Effector memory CD4-positive, alpha-beta T cell (primary cell): ENCODE results near the gene TBX4.
A peak's percentile ranks its signal among the peaks of the same experiment; 100 is the strongest.

Experiments
- DNase-seq, 3 donors: peaks; one replicate each; pipeline ENCODE4 v3.0.0-alpha.2; 2020
- H3K27ac ChIP-seq: 2 replicates; pipeline ENCODE4 v1.7.0; 2013; ENCODE audit warnings: mild to moderate bottlenecking, low read length, moderate library complexity; ENCODE audit not compliant: insufficient read depth, poor library complexity, severe bottlenecking
- H3K27me3 ChIP-seq: replicated peaks from 2 replicates; pipeline ENCODE4 v1.7.0; 2013; ENCODE audit warnings: mild to moderate bottlenecking, low read length; ENCODE audit not compliant: insufficient read depth, control insufficient read depth, poor library complexity, severe bottlenecking
- H3K36me3 ChIP-seq: 2 replicates; pipeline ENCODE4 v1.7.0; 2013; ENCODE audit warnings: mild to moderate bottlenecking, low read length, moderate library complexity; ENCODE audit not compliant: control insufficient read depth, insufficient read depth
- H3K4me1 ChIP-seq: 2 replicates; pipeline ENCODE4 v1.7.0; 2013; ENCODE audit warnings: low read length, mild to moderate bottlenecking; ENCODE audit not compliant: control insufficient read depth, insufficient read depth, poor library complexity, severe bottlenecking
- H3K4me3 ChIP-seq: 2 replicates; pipeline ENCODE4 v1.7.0; 2013; ENCODE audit warnings: low read length, low read depth, mild to moderate bottlenecking; ENCODE audit not compliant: insufficient read depth, poor library complexity, severe bottlenecking
- H3K9me3 ChIP-seq: 2 replicates; pipeline ENCODE4 v1.7.0; 2013; ENCODE audit warnings: mild to moderate bottlenecking, low read length, moderate library complexity; ENCODE audit not compliant: control insufficient read depth

The TBX4 gene

GRCh38 chr17:61408151-61409041, 43.8 kb upstream of the TBX4 start:
- Histone ChIP-seq H3K36me3 (no peaks in the 10 kb centered on the region), H3K9me3 (no peaks in the 10 kb centered on the region), H3K27me3 (peaks cover 80% of the 10 kb centered on the region), H3K27ac (no peak overlapping the region), H3K4me3 (no peak overlapping the region), H3K4me1 (peaks cover 60% of the 10 kb centered on the region)
- no peak for DNase-seq

GRCh38 chr17:61409301-61410112, 42.7 kb upstream of the TBX4 start:
- Histone ChIP-seq H3K4me1 (peaks cover 49% of the 10 kb centered on the region), H3K4me3 (peak overlapping the region; percentile 50), H3K9me3 (no peaks in the 10 kb centered on the region), H3K36me3 (no peaks in the 10 kb centered on the region), H3K27ac (no peak overlapping the region), H3K27me3 (peaks cover 68% of the 10 kb centered on the region)
- peak in 1 of 3 donors; percentile 23 for DNase-seq

DNA sequence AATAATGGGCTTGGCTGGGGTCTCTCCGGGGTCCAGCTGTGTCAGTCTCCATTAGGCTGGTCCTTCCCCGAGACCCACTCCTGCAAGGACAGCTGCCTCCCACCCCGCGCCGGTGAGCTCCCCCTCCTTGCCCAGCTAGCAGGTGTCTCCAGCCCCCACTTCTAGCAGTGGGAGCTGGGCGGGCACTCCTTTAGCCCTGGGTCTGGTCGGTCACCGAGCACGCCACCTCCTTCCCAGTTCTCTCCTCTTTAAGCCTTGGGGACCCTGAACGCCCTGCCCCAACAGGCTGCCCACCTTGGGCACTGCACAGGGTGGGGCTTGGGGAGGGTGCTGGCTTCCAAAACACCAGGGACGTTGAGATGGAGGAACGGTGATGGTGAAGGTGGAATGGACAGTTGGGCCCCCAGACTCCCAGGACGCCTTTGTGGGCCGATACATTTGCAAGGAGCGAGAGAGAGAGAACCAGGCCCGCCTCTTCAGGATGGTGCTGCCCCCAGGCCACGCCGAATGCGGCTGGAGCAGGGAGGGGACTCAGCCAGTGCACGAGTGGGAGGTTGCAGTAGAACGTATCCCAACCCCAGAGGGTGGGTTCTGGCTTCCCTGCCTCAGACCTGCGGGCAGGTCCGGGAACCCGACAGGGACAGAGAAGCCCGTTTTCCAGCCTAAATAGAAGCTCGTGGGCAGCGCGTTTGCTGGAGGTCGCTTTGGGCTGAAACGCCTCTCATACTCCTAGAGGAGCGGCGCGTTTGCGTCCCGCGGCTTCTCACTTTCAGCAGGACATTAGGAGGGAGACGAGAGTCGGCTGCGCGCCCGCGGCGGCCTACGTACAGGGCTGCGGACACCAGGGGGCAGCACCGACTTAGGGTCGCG, 41.8 kb upstream of the TBX4 start:
- peaks cover 41% of the 10 kb centered on the region for H3K4me1 ChIP-seq
- peak overlapping the region; percentile 66 for H3K4me3 ChIP-seq
- H3K27ac ChIP-seq = no peak overlapping the region
- H3K27me3 ChIP-seq = peaks cover 60% of the 10 kb centered on the region
- peak; percentile 49 to 62 (median 54) for DNase-seq
- H3K9me3 ChIP-seq = no peaks in the 10 kb centered on the region
- H3K36me3 ChIP-seq = no peaks in the 10 kb centered on the region

DNA sequence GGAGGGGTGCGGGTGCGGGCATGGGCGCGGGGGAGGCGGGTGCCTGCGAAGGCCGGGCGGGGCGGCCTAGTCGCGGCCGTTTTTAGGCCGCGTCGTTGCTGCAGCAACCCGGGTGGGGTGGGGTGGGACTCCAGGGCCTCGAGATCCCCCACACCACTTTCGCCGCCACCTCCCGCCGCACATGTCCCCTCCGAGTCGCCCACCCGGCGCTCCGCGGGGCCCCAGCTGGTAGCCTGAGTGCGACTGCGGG, 41.3 kb upstream of the TBX4 start:
- H3K4me3 ChIP-seq = peak overlapping the region; percentile 66
- H3K36me3 ChIP-seq = no peaks in the 10 kb centered on the region
- H3K27ac ChIP-seq = no peak overlapping the region
- no peak for DNase-seq
- peaks cover 54% of the 10 kb centered on the region for H3K27me3 ChIP-seq
- peaks cover 36% of the 10 kb centered on the region for H3K4me1 ChIP-seq
- H3K9me3 ChIP-seq = no peaks in the 10 kb centered on the region

DNA sequence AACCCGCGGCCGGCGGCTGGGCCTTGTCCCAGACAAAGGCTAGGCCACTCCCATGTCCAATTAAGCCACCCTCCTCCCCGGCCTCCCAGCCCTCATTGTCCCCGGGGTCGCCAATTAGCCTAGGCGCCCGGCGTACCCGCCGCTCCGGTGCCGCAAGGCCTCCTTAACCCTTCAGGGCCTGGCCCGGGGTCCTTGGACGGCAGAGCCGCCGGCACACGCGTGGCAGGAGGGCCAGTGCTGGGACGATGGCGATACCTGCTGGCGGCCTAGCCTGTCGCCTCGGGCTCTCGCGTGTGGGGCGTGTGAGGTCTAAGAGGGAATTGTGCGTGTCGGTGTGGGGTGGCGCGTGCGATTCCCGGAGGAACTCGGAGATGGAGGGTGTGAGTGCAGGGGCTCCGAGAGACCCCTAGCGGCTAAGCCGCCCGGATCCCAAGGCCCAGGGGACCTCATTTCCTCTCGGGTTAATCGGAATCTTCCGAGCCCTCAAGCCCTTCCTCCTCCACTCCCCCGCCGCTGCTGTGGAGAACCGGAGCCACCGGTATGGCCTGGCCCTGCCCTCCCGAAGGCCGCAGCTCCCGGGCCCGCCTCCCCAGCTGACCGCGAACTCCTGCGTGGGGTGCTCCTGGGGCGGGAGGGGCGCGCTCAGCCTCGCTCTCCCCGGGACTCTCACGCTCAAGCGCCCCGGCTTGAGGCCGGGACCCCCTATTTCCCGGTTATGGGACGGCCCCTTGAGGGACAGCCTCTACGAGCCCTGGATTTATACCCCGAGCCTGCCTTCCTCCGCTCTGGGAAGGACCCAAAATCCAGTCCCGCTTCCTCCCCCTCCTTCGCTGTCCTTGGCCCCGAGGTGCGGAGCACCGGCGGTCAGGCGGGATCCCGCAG, 40.7 kb upstream of the TBX4 start:
- H3K9me3 ChIP-seq = no peaks in the 10 kb centered on the region
- H3K27ac ChIP-seq = no peak overlapping the region
- H3K27me3 ChIP-seq = peaks cover 50% of the 10 kb centered on the region
- H3K36me3 ChIP-seq = no peaks in the 10 kb centered on the region
- H3K4me3 ChIP-seq = peak overlapping the region; percentile 66
- H3K4me1 ChIP-seq = peaks cover 37% of the 10 kb centered on the region
- DNase-seq = peak in 1 of 3 donors; percentile 25

DNA sequence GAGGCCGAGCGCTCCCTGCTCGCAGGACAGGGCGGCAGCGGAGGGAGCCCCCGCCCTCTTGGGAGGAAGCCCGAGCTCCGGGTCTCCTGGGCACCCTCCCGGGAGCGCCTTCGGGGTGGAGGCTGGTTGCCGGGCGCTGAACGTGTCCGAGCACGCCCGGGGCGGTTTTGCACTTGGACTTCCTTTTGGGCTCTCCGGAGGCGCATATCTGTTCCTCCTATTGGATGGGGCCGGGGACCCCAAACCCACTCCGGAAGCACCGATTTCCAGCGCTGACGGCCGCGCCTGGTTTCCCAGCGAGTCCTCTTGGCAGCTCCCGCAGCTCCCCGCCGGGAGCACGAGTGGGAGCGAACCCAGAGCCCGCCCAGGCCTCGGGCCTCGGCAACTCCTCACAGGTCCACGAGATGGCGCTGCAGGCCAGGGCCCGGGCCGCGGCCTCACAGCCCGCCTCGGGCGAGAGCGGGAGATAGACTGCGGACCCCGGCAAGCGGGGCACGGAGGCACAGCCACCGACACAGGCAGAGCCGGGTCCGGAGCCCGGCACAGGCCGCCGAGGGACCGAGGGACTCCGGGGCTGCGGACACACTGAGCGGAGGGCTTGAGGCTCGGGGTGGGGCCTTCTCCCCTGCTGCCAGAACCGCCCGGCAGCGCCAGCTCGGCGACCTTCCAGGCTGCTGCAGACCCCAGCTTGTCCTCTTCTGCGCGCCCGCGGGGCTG, 39.9 kb upstream of the TBX4 start:
- peak; percentile 59 to 65 (median 63) for DNase-seq
- Histone ChIP-seq H3K4me1 (peaks cover 43% of the 10 kb centered on the region), H3K27me3 (peaks cover 44% of the 10 kb centered on the region), H3K4me3 (peak overlapping the region; percentile 66), H3K27ac (peak overlapping the region; percentile 5), H3K9me3 (no peaks in the 10 kb centered on the region), H3K36me3 (no peaks in the 10 kb centered on the region)

GRCh38 chr17:61412860-61413660, 39.2 kb upstream of the TBX4 start:
- Histone ChIP-seq H3K9me3 (no peaks in the 10 kb centered on the region), H3K4me3 (peak overlapping the region; percentile 66), H3K27me3 (peaks cover 36% of the 10 kb centered on the region), H3K27ac (peak overlapping the region; percentile 5), H3K4me1 (peaks cover 43% of the 10 kb centered on the region), H3K36me3 (no peaks in the 10 kb centered on the region)
- no peak for DNase-seq

DNA sequence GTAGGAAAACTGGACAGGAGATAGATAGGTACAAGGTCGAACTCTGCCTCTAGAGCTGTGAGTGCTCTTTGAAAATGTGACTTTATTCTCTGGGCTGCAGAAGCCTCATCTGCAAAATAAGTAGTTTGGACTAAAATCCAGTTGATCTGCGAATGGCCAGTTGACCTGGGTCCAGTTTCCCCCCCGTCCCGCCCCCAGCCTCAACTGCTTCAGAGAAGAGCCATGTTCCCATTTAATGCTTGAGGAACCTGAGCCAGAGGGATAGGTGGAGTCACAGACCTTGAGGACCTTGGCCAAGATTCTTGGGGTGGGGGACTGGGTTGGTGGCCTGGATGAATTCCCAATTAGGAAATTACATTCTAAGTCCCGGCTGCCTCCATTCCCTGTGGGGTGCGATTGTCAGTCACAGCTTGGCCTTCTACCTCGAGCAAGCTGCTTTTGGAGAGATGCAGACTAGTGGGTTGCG, 38.5 kb upstream of the TBX4 start:
- Histone ChIP-seq H3K27me3 (peaks cover 30% of the 10 kb centered on the region), H3K27ac (no peak overlapping the region), H3K36me3 (no peaks in the 10 kb centered on the region), H3K4me1 (peaks cover 39% of the 10 kb centered on the region), H3K4me3 (no peak overlapping the region), H3K9me3 (no peaks in the 10 kb centered on the region)
- no peak for DNase-seq
